HG02840 (cell line): ENCODE data around the gene SELENOO.

Source experiments
- ATAC-seq: cut with Tn5 transposase; IDR thresholded peaks from one replicate; pipeline ENCODE4 v1.9.1; 2021; ENCODE audit warnings: mild to moderate bottlenecking, moderate library complexity, moderate number of reproducible peaks; ENCODE audit not compliant: unreplicated experiment, low FRiP score

The SELENOO gene

DNA sequence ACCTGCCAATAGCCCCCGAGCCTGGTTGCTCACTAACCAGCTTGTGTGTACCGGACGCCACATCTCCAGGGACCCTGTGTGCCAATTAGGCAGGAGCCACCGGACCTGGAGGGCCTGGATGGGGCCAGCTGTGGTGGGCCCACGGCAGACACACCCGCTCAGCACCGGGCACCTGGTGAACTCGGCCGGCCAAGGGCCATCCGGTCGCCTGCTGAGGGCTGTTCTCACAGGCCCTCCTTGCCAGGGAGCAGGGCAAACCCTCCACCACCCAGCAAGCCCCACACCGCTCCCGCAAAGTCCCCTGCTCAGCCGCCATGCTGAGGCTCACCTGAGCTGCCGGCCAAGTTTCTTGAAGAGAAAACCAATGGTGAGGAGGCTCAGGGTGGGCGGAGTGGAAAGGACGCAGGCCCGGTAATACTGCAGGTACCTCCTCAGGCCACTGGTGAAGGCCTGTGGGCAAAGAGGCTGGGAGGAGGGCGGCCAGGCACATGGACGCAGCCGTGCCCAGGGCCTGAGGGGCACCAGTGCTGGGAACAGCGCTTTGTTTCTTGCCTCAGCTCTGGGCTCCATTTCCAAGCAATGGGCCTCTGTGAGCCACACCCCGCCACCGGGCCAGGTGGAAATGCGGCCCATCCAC is 26.9 kb downstream of the SELENOO start:
- no peak for ATAC-seq

DNA sequence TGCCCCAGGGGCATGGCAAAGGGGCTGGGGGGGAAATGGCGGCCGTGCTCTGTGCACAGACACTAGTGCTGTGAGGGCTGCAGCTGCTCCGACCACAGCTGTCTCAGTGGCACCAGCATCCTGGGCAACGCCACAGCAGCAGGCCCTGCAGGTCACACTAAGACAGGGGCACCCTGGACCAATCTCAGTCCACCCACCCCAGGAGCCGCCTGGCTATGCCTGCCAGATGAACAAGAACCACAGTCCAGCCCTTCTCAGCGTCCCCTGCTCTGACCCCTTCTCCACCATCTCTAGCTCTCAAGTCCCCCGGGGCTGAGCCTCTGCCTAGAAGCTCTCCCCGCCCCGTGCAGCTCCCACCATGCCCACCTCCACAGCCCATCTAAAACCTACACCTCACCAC is 27.6 kb downstream of the SELENOO start:
- no peak for ATAC-seq

DNA sequence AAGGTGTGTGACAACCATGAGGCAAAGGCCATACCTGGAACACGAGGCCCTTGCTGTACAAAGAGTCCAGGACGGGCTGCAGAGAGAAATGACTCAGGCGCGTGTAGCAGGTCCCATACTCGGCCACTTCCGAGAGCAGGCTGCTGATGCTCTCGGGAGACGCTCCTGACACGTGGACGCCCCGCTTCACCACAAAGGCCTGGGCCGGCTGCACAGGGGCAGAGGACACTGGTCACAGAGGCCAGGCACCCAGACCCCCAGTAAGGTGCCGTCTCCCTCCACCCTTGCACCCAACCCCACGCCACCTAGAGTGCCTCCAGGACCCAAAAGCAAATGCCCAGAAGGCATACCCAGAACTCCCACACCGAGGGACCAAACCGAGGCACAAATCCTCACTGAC is 28.6 kb downstream of the SELENOO start:
- no peak for ATAC-seq

DNA sequence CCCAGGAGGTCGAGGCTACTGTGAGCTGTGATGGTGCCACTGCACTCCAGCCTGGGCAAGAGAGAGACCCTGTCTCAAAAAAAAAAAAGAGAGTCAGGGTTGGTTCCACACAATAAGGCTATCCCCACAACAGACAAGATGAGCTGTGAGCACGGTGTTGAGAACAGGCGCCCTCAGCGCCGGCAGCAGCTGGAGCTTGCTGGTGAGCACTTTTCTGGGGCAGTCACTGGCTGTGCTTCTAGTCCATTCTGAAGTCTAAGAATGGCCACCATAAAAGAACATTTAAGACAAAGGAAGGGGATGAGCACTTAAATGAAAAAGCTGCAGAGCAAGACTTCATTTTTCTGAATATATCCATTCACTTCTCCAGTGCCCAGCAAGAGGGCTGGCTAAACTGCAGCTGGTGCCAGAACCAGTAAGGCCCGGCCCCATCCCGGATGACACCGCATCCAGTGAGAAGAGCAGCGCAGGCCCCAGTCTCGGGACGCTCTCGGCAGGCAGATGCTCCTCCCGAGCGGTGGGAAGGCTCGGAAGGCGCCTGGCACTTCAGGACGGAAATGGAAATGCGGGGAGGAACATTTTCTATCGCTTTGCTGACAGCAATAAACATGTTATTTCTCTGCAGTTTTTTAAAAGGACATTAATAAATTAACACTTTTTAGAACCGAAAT is 31.8 kb downstream of the SELENOO start:
- no peak for ATAC-seq

DNA sequence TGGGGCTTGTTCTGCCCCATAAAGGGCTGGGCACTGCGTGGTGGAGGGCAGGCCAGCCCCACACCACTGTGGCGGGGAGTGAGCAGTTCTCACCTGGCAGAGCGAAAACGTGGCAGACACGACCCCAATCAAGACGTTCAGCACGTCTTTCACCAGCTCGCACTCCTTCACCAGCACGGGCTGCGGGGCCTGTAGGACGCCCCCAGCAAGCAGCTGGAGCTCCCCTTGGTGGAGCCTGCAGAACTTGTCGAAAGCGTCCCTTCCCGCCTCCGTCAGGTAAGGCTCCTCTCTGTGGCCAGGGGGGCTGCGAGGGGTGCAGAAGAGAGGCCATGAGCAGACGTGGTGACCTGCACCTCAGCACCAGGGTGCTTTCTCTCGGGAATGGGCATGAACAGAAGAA is 32.4 kb downstream of the SELENOO start:
- no peak for ATAC-seq

DNA sequence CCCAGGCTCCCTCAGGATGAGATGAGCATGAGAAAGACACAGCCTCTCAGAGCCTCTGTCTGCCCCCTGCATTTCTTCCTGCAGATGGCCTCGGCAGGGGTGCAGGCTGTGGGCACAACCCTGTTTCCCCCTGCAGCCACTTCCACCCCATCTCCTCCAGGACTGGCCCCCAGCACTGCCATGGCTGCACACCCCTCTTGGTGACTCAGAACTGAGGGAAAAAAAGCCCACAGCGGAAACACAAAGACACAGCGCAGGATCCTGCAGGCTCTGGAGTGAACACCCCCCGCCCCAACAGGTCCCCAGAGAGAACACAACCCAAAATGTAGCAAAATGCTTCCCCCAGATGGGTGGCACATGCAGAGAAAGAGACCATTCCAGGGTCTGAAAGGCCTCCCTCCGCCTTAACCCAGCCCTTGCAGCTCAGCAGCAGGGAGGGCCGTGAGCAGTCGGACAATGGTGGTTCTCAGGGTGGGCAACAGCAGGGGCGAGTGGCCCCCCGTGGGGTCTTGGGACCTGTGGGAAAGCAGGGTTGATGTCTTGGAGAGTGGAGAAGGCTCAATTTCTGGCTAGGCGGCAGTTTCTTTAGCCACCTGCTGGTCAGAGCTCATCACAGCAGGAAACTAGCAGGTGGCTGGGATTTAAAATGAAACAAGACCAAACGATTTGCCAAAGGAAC is 36.1 kb downstream of the SELENOO start:
- no peak for ATAC-seq

DNA sequence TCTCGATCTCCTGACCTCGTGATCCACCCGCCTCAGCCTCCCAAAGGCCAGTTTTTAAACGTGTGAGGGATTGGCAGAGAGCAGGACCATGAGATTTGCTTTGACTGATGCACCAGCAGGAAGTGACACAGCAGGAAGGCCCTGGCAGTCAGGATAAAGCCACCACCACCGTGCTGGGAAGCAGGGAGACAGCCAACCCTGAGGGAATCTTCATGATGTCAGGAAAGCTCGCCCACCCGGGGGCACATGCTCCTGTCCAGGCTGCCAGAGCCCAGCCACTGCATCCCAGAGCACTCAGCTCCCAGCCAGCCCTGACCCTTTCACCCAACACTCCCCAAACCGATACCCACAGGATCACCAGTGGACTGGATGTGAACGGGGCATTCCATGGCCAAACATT is 37.9 kb downstream of the SELENOO start:
- no peak for ATAC-seq

DNA sequence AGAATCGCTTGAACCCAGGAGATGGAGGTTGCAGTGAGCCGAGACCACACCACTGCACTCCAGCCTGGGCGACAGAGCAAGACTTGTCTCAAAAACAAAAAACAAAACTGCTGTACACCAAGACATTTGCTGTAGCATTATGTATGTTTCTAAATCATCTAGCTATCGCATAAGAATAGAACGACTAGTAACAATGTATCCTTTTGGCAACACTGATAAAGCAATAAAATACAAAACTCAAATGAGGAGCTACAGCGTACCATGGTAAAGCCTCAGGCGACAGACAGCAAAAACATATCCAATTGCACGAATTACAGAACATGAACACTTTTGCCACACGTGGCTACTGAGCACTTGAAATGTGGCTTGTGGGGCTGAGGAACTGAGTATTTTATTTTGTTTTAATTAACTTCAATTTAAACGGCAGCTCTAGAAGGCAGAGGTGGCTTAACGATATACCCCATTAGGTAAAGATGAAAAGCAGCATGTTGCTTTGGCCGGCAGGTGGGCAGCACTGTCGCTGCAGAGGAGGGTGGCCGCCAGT is 41.7 kb downstream of the SELENOO start:
- no peak for ATAC-seq

DNA sequence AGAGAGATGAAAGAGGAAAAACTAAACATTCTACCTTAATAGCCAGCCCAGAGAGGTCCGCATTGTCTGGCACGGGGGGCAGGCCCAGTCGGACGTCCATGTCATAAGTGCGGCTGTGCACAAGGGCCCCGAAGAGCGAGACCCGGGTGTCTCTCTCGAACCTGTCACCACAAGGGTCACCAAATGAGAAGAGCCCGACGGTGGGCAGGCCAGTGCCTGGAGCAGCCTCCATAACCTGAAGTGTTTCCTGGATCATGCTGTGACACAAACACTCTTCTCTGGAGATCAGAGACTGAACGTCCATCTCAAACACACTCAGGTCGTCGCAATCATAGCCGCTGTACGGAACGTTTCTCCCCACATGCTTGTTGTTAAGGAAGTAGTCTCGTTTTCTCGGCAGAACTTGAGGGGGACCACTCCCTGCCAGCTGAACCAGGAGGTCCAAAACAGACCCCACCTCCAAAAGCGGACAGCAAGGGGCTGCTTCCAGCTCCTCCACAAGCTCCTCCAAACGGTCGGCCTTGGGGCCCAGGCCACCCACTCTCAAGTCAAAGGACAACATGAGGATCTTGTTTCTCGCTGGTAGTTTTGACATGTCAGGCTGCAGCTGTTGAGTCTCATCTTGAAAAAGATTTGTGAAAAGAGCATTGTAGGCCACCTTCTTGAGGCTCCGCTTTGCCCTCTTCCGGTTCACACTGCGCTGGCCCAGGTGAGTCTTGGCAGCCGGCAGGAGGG is 43.0 kb downstream of the SELENOO start:
- ATAC-seq = no peak

DNA sequence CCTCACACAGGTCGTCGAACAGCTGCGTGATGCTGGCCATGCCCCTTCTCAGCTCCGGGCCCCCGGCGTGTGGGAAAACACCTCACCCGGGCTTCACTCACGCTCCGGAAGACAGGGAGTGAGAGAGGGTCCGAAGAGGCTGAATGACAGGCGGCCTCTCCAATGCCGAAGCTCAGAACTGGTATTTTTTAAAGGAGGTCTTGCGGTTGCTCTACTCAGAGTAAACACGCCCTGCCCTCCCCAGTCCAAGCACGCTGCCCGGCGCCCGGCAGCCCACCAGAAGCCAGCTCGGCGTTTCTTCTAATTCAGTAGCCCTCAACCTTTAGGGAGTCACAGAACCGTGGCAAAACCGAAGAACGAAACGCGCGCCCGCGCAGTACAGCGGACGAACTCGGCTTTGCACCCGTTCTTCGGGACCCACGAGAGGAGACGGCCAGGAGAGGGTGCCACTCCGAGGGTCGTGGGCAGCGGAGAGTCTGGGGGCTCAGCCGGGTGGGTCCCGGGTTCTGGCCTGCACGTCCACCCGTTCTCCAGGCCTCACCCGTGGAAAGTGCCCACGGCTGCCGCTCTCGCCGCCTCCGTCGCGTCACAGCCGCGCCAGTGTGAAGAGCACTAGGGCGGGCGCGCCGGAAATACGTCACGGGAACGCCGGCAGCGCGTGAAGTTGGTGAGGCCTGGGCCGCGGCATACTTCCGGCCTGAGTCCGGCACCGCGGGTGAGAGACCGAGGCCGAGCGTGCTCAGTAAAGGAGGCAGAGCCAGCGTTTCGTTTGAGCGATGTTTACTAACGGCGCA is 43.8 kb downstream of the SELENOO start, which contains the start of gene TUBGCP6:
TUBGCP6 (minus strand) TSS at position 604 of the 794 bp plus-strand sequence; CDS start at position 40, 564 bp downstream.
- peak; percentile 78 for ATAC-seq

DNA sequence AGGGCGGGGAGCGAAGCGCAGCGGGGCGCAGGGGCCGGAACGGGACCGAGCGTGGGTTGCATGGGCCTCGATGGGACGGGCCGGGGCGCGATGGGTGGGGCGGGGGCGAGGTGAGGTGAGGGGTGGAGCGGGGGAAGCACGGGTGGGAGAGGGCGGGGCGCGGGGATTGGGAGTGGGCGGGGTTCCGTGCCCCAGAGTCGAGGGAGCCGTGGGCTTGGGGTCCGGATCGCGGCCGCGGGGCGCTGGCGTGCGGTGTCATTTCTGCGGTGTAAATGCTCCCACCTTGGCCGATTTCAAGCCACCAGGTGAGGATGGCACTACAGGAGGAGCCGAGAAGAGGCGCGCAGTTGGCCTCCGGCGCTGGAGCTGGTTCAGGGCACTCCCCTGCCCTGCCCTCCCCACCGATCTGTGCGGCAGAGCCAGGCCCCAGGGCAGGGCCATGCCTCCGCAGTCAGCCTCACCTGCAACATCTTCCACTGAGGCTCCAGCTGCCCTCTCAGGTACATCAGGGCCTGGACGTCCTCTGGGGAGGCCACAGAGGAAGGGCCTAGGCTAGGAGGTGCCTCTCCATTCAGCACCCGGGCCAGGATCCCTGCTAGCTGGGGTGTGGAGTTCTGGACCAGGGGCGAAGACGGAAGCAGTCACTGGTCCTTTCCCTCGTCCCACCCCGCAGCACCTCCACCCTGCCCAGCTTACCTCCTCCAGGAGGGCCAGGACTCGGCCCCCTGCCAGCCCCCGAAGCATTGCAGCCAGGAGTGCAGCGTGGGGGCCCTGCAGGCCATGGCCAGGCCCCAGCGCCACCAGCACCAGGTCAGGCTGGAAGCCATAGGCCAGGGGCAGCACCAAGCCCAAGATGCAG is 44.6 kb downstream of the SELENOO start:
- no peak for ATAC-seq

DNA sequence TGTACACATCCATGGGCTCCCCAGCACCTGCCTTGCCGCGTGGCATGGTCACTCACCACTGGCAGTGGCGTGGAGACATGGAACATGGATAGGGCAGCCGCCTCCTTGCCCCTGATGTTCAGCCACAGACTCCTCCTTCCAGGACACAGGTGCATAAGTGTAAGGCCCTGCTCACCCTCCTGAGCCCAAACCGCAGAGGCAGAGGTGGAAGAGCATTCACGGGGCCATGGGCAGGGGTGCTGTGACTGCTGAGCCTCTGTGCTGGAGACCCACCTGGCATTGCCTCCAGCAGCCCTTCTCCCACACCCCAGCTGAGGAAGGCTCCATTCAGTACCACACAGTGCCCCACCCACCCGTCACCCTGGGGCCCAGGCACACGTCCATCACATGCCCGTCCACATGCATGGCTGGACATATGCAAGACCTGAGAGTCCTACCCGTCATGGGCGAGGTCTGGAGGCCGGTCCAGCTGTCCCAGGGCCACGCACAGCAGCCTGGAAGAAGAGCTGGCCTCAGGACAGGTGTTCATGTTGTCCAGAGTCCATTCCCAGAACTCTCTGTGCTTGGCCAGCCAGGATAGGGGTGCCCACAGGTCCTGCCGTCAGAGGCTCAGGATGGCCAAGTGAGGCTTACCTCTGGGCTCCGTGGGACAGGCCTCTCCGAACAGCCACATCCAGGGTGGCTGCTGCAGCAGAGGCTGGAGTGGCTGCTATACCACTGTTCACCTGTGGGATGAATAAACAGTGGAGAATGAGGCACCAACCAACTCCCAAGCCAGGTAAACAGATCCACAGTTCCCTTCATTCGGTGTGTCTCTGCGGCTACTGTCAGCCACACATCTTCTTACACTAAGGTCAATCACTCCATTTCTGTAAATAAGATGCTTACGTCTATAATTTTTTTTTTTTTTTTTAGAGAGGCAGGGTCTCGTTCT is 45.7 kb downstream of the SELENOO start:
- ATAC-seq = no peak

DNA sequence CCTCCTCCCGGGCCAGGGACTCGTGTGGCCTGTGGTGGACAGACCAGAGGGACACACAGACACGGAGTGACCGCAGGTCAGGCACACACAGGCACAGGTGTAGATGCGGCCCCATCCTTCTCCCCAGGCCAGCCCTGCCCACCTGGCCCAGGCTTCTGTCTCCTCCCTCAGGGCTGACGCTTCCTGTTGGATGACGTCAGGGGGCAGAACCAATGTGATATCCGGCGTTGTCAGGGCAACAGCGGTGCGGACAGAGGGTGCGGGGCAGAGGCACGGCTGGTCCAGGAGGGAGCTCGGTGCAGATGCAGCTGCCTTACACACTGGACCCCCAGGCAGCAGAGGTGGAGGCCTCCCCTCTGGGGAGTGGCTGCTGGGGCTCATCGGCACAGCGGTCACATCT is 46.9 kb downstream of the SELENOO start:
- ATAC-seq = no peak

DNA sequence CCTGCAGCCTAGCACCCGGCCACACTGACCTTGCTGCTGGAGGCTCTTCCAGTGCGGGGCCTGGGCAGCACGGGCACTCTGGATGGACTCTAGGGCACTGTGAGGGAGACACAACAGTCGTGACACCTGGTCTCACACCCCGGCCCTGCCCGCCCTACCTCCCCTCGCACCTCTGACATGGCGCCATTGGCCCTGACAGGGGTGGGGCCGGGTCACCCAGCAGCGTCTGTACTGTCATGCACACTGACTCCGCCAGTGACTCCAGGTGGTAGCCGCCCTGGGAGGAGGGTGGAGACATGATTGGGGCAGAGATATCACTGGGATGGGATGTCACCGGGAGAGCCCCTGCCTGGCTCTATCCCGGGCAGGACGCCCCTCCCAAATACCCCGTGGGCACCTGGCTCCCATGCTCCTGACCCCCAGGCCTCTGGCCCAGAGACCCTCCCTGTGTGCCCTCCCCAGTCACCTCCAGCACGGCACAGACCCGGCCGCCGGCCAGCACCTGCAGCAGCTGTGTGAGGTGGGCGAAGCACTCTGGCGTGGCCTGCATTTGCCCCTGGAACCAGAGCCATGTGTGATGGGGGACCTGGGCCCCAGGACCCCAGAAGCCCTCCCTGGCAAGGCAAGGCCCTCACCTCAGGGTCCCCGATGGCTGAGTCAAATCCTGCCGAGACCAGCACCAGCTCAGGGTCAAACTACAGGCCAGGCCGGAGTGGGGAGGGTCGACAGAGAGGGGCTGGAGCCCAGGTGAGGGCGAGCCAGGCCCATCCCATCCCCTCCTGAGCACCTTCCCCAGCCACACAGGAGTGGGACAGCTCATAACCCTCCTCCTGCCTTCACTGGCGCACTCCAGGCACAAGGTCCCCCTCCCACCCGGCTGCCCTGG is 47.6 kb downstream of the SELENOO start:
- no peak for ATAC-seq

DNA sequence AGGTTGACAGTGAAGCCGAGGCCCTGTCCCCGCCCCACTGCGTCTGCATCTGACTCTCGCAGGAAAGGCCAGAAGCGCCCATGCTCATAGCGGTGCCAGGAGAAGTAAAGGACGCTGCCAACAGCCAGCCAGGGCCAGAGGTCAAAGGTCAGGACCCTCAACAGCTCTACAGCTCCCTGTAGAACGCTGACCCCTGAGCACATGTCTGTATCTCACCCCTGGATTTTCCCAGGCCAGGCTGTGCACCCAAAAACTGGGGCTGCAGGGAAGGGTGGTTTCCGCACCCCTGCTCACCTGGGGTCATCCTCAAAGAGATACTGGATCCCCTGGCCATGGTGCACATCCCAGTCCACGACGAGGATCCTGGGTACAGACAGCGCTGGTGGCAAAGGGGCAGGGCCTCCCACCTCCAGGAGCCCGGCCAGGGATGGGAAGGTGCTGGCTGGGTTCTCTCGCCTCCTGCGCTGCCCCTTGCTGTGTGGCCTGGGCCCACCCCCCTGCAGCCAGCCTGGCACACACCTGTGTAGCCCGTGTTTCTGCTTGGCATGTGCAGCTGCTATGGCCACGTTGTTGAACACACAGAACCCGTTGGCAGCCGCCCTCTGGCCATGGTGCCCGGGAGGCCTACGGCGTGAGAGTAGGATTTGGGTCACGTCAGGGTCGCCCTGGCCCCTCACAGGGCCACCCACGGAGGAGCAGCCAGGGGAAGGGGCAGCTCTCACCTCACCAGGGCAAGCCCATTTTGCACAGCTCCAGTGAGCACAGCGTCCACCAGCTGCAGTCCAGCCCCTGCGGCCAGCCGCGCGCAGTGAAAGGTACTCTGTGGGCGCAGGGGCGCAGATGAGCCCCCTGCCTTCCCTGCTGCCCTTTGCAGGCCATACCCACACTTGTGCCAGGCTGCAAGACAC is 48.8 kb downstream of the SELENOO start:
- ATAC-seq = no peak

DNA sequence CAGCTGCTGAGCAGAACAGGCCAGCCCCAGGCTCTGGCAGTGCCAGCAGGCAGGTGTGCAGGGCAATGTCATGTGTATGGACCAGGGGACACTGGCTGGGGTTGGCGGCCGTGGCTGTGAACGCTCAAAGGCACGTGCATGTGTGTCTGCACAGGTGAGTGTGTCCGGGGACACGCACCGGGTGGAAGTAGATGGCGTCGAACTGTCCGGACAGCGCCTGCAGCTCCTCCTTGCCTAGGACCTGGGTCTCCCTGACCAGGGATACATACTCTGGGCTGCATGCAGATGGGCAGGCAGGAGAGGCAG is 49.4 kb downstream of the SELENOO start:
- no peak for ATAC-seq
